OCI-LY7 (cell line): Measurements from ENCODE around the gene IL25.

Experiments
- EZH2phosphoT487 ChIP-seq: fragments of 200-600 bp; sonication (generic); IDR thresholded peaks from 2 replicates; pipeline ENCODE4 v1.6.1; 2018; ENCODE audit warnings: low read depth, borderline replicate concordance, mild to moderate bottlenecking, mixed run types, antibody characterized with exemption, low read length, moderate library complexity, mixed read lengths
- TF ChIP-seq, protein P1 (sequence below): fragments of 200-600 bp; sonication (generic); conservative IDR thresholded peaks from 2 replicates; pipeline ENCODE4 v1.5.1; 2014; ENCODE audit warnings: mild to moderate bottlenecking, antibody characterized with exemption, low read length, moderate library complexity, mixed read lengths

DNA sequence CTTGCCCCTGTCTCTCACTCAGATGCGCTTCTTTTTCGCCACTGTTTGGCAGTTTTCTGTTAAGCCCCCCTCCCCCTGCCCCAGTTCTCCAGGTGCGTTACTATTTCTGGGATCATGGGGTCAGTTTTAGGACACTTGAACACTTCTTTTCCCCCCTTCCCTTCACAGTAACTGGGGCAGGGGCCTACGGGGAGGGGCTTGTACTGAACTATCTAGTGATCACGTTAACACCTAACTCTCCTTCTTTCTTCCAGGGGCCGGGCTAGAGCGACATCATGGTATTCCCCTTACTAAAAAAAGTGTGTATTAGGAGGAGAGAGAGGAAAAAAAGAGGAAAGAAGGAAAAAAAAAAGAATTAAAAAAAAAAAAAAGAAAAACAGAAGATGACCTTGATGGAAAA lies 47.6 kb upstream of the IL25 start:
- TF ChIP-seq, protein P1, sequence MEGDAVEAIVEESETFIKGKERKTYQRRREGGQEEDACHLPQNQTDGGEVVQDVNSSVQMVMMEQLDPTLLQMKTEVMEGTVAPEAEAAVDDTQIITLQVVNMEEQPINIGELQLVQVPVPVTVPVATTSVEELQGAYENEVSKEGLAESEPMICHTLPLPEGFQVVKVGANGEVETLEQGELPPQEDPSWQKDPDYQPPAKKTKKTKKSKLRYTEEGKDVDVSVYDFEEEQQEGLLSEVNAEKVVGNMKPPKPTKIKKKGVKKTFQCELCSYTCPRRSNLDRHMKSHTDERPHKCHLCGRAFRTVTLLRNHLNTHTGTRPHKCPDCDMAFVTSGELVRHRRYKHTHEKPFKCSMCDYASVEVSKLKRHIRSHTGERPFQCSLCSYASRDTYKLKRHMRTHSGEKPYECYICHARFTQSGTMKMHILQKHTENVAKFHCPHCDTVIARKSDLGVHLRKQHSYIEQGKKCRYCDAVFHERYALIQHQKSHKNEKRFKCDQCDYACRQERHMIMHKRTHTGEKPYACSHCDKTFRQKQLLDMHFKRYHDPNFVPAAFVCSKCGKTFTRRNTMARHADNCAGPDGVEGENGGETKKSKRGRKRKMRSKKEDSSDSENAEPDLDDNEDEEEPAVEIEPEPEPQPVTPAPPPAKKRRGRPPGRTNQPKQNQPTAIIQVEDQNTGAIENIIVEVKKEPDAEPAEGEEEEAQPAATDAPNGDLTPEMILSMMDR, result no peak
- TF ChIP-seq EZH2phosphoT487, result no peak
